GM21737 (cell line): ENCODE data around the gene MBLAC2.

Experiments used
- ATAC-seq: cut with Tn5 transposase; IDR thresholded peaks from one replicate; pipeline ENCODE4 v1.9.1; 2021; ENCODE audit warnings: mild to moderate bottlenecking, moderate library complexity; ENCODE audit not compliant: unreplicated experiment

Gene MBLAC2

GRCh38 chr5:90472783-90473395 is 1.7 kb downstream of the MBLAC2 start:
- peak; percentile 6 for ATAC-seq

GRCh38 chr5:90461288-90461687 is 13.3 kb downstream of the MBLAC2 start:
- no peak for ATAC-seq

- ATAC-seq: no peak
Measured at GRCh38 chr5:90446961-90447360, 27.6 kb downstream of the MBLAC2 start.

- no peak for ATAC-seq
Measured at GRCh38 chr5:90440644-90441043, 33.9 kb downstream of the MBLAC2 start.

GRCh38 chr5:90438100-90438499 is 36.5 kb downstream of the MBLAC2 start:
- ATAC-seq: no peak

- no peak for ATAC-seq
Measured at GRCh38 chr5:90437663-90438062, 36.9 kb downstream of the MBLAC2 start.

- no peak for ATAC-seq
Measured at GRCh38 chr5:90434116-90434714, 40.4 kb downstream of the MBLAC2 start.

- ATAC-seq: peak; percentile 72
Measured at GRCh38 chr5:90424245-90424644, 50.3 kb downstream of the MBLAC2 start.

GRCh38 chr5:90421136-90421535 is 53.4 kb downstream of the MBLAC2 start:
- no peak for ATAC-seq

- no peak for ATAC-seq
Measured at GRCh38 chr5:90418214-90418613, 56.4 kb downstream of the MBLAC2 start.

GRCh38 chr5:90410178-90410762 is 64.3 kb downstream of the MBLAC2 start:
- no peak for ATAC-seq

- ATAC-seq: peak; percentile 95
Measured at GRCh38 chr5:90409318-90410177, 65.0 kb downstream of the MBLAC2 start, which contains the start of gene CETN3. CETN3 (minus strand) TSS chr5:90409756; CDS start chr5:90409661, 95 bp downstream.

GRCh38 chr5:90408571-90409317 is 65.8 kb downstream of the MBLAC2 start:
- ATAC-seq: peak; percentile 3
